ENCODE results near the gene DGLUCY. TPM values are rescaled to one million over a fixed set of nuclear protein-coding genes. Genes with fewer than 3 reads are reported as not detected.

DGLUCY gene
- total and polyA plus RNA-seq, 4 donors, result 29.0 to 74.3 (median 52.1) TPM

GRCh38 chr14:91269076-91269991 is 155.5 kb downstream of the DGLUCY start:
- no peaks in the 10 kb centered on the region for H3K9me3 ChIP-seq (ENCODE audit: control insufficient read depth in 4 of 4, insufficient read depth in 3 of 4, low read length in 3 of 4)
- ATAC-seq (ENCODE audit: insufficient read depth, low FRiP score) (no peak), DNase-seq (peak; percentile 81 to 91 (median 85))
- H3K27ac ChIP-seq (ENCODE audit: low read depth in 1 of 2, low read length in 1 of 2), result peak overlapping the region in 1 of 2 donors; percentile 3
- peaks cover 0 to 25% (median 12%) of the 10 kb centered on the region in 5 donors for H3K4me1 ChIP-seq (ENCODE audit: control insufficient read depth in 5 of 5, insufficient read depth in 5 of 5, low read length in 5 of 5)
- H3K9ac ChIP-seq (ENCODE audit: insufficient read depth in 1 of 2, low read length in 2 of 2), result no peak overlapping the region
- no peak overlapping the region for H3K4me3 ChIP-seq
- WGBS, 2 donors, result 61 to 74% methylated on average over 24 of the region's 24 CpGs
- H3K27me3 ChIP-seq (ENCODE audit: control insufficient read depth in 3 of 3, insufficient read depth in 3 of 3, low read length in 2 of 3), result peaks cover 0 to 7% (median 7%) of the 10 kb centered on the region in 3 donors
- TF ChIP-seq CTCF (IDR thresholded peaks at IDR 0.05; ENCODE audit: control extremely low read depth, extremely low read depth), result no peak
- peaks cover 0 to 10% (median 0%) of the 10 kb centered on the region in 4 donors for H3K36me3 ChIP-seq (ENCODE audit: control insufficient read depth in 4 of 4, insufficient read depth in 4 of 4, low read length in 4 of 4)

GRCh38 chr14:91270188-91270587 is 156.3 kb downstream of the DGLUCY start:
- no peak overlapping the region for H3K27ac ChIP-seq (ENCODE audit: low read depth in 1 of 2, low read length in 1 of 2)
- no peak for TF ChIP-seq CTCF (IDR thresholded peaks at IDR 0.05; ENCODE audit: control extremely low read depth, extremely low read depth)

GRCh38 chr14:91270619-91271018 is 156.7 kb downstream of the DGLUCY start:
- ATAC-seq (ENCODE audit: insufficient read depth, low FRiP score), result no peak
- H3K36me3 ChIP-seq (ENCODE audit: control insufficient read depth in 4 of 4, insufficient read depth in 4 of 4, low read length in 4 of 4), result peaks cover 0 to 14% (median 0%) of the 10 kb centered on the region in 4 donors
- 57 to 66% methylated on average over 5 of the region's 8 CpGs for WGBS, 2 donors
- no peak for TF ChIP-seq CTCF (IDR thresholded peaks at IDR 0.05; ENCODE audit: control extremely low read depth, extremely low read depth)
- H3K27ac ChIP-seq (ENCODE audit: low read depth in 1 of 2, low read length in 1 of 2), result no peak overlapping the region
- no peak overlapping the region for H3K9ac ChIP-seq (ENCODE audit: insufficient read depth in 1 of 2, low read length in 2 of 2)
- no peaks in the 10 kb centered on the region for H3K9me3 ChIP-seq (ENCODE audit: control insufficient read depth in 4 of 4, insufficient read depth in 3 of 4, low read length in 3 of 4)
- no peak for DNase-seq
- H3K27me3 ChIP-seq (ENCODE audit: control insufficient read depth in 3 of 3, insufficient read depth in 3 of 3, low read length in 2 of 3), result no peaks in the 10 kb centered on the region
- H3K4me3 ChIP-seq, result no peak overlapping the region
- H3K4me1 ChIP-seq (ENCODE audit: control insufficient read depth in 5 of 5, insufficient read depth in 5 of 5, low read length in 5 of 5), result peaks cover 0 to 21% (median 6%) of the 10 kb centered on the region in 5 donors

More at GRCh38 chr14:91270188-91270587, 156.3 kb downstream of the DGLUCY start:
- Histone ChIP-seq H3K9ac (ENCODE audit: insufficient read depth in 1 of 2, low read length in 2 of 2) (no peak overlapping the region), H3K4me3 (no peak overlapping the region), H3K9me3 (ENCODE audit: control insufficient read depth in 4 of 4, insufficient read depth in 3 of 4, low read length in 3 of 4) (no peaks in the 10 kb centered on the region), H3K27me3 (ENCODE audit: control insufficient read depth in 3 of 3, insufficient read depth in 3 of 3, low read length in 2 of 3) (peaks cover 0 to 2% (median under 1%) of the 10 kb centered on the region in 3 donors), H3K36me3 (ENCODE audit: control insufficient read depth in 4 of 4, insufficient read depth in 4 of 4, low read length in 4 of 4) (peaks cover 0 to 14% (median 0%) of the 10 kb centered on the region in 4 donors), H3K4me1 (ENCODE audit: control insufficient read depth in 5 of 5, insufficient read depth in 5 of 5, low read length in 5 of 5) (peaks cover 0 to 21% (median 7%) of the 10 kb centered on the region in 5 donors)
- no peak for DNase-seq
- ATAC-seq (ENCODE audit: insufficient read depth, low FRiP score), result no peak
- 96% methylated on average over 6 of the region's 6 CpGs for WGBS, 2 donors

All from lung (tissue), 12 donors.